ENCODE results near the gene CD59. TPM values are rescaled to one million over a fixed set of nuclear protein-coding genes. Genes with fewer than 3 reads are reported as not detected.

The CD59 gene
- total RNA-seq, 1 donor from 2014 or later: 204 TPM

GRCh38 chr11:33696931-33697638, 39.1 kb downstream of the CD59 start:
- DNase-seq (ENCODE audit: extremely low spot score, unreplicated experiment): no peak
- no peaks in the 10 kb centered on the region for H3K9me3 Mint-ChIP-seq
- H3K4me3 Mint-ChIP-seq: no peak overlapping the region
- H3K36me3 Mint-ChIP-seq: no peaks in the 10 kb centered on the region
- H3K27me3 Mint-ChIP-seq: peaks cover 14% of the 10 kb centered on the region
- TF ChIP-seq CTCF (conservative IDR thresholded peaks at IDR 0.05): no peak
- H3K4me1 Mint-ChIP-seq (ENCODE audit: unreplicated experiment): peaks cover 27% of the 10 kb centered on the region
- H3K27ac Mint-ChIP-seq: peak overlapping the region; percentile 17

- H3K27ac Mint-ChIP-seq: peak overlapping the region; percentile 17
- H3K4me3 Mint-ChIP-seq: no peak overlapping the region
- peaks cover 14% of the 10 kb centered on the region for H3K27me3 Mint-ChIP-seq
Observed at GRCh38 chr11:33696411-33696810, 39.8 kb downstream of the CD59 start.

GRCh38 chr11:33695051-33695566, 41.1 kb downstream of the CD59 start:
- H3K4me1 Mint-ChIP-seq (ENCODE audit: unreplicated experiment): peaks cover 37% of the 10 kb centered on the region
- H3K9me3 Mint-ChIP-seq: no peaks in the 10 kb centered on the region
- no peak for DNase-seq (ENCODE audit: extremely low spot score, unreplicated experiment)
- no peak overlapping the region for H3K27ac Mint-ChIP-seq
- no peak for TF ChIP-seq CTCF (conservative IDR thresholded peaks at IDR 0.05)
- H3K27me3 Mint-ChIP-seq: peaks cover 14% of the 10 kb centered on the region
- no peak overlapping the region for H3K4me3 Mint-ChIP-seq
- no peaks in the 10 kb centered on the region for H3K36me3 Mint-ChIP-seq

More at GRCh38 chr11:33696411-33696810, 39.8 kb downstream of the CD59 start:
- TF ChIP-seq CTCF (conservative IDR thresholded peaks at IDR 0.05): no peak
- no peaks in the 10 kb centered on the region for H3K36me3 Mint-ChIP-seq
- H3K4me1 Mint-ChIP-seq (ENCODE audit: unreplicated experiment): peaks cover 29% of the 10 kb centered on the region
- no peak for DNase-seq (ENCODE audit: extremely low spot score, unreplicated experiment)
- H3K9me3 Mint-ChIP-seq: no peaks in the 10 kb centered on the region

- Mint-ChIP-seq H3K4me1 (ENCODE audit: unreplicated experiment) (peaks cover 40% of the 10 kb centered on the region), H3K27me3 (peaks cover 14% of the 10 kb centered on the region), H3K36me3 (no peaks in the 10 kb centered on the region), H3K4me3 (no peak overlapping the region), H3K9me3 (no peaks in the 10 kb centered on the region), H3K27ac (no peak overlapping the region)
- DNase-seq (ENCODE audit: extremely low spot score, unreplicated experiment): no peak
- no peak for TF ChIP-seq CTCF (conservative IDR thresholded peaks at IDR 0.05)
Observed at GRCh38 chr11:33694346-33695050, 41.7 kb downstream of the CD59 start.

- H3K9me3 Mint-ChIP-seq: no peaks in the 10 kb centered on the region
- DNase-seq (ENCODE audit: extremely low spot score, unreplicated experiment): no peak
- peaks cover 11% of the 10 kb centered on the region for H3K27me3 Mint-ChIP-seq
- TF ChIP-seq CTCF (conservative IDR thresholded peaks at IDR 0.05): no peak
- no peak overlapping the region for H3K4me3 Mint-ChIP-seq
- H3K27ac Mint-ChIP-seq: peak overlapping the region; percentile 90
- H3K4me1 Mint-ChIP-seq (ENCODE audit: unreplicated experiment): peaks cover 43% of the 10 kb centered on the region
- H3K36me3 Mint-ChIP-seq: no peaks in the 10 kb centered on the region
Observed at GRCh38 chr11:33692541-33692940, 43.7 kb downstream of the CD59 start.

All from type B pancreatic cell (in vitro differentiated cells).